Skeletal muscle cell (primary cell): ENCODE results near the gene MVP.

ENCODE experiments used
- DNase-seq: peaks from one replicate; pipeline ENCODE4 v3.0.0-alpha.2; 2010; ENCODE audit warnings: low read depth
- H3K4me3 ChIP-seq: 2 replicates; pipeline ENCODE4 v1.5.1; 2011; ENCODE audit warnings: low read depth, mild to moderate bottlenecking, control low read depth, low read length, moderate library complexity

The MVP gene

GRCh38 chr16:29896841-29897240 lies 76.6 kb downstream of the MVP start:
- H3K4me3 ChIP-seq: no peak overlapping the region
- DNase-seq: no peak

DNA sequence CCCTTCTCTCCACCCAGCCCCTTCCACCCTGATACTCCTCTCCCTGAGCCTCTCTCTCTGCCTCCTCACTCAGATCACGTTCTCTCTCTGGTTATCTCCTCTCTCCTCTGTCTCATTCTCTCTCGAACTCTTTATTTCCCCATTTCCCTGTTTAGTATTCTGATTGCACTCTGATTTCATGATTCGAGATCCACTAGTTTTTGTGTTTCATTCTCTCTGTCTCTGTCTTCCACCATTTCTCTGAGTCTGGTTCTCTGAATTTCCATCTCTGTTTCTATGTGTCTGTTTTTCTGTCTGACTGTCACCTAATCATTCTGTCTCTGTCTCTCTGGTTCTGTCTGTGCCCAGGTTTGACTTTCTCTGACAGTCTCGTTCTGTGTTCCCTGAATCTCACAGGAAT lies 77.1 kb downstream of the MVP start:
- no peak overlapping the region for H3K4me3 ChIP-seq

More for the DNA sequence above, 77.1 kb downstream of the MVP start:
- no peak for DNase-seq
